SK-N-SH (cell line): ENCODE measurements around the gene C1D.

Experiments used
- MXI1 ChIP-seq: IDR thresholded peaks from 2 replicates; pipeline ENCODE4 v1.6.1; 2012; ENCODE audit warnings: mild to moderate bottlenecking, low read depth, low read length, improper control_type of control experiment
- NFIC ChIP-seq: IDR thresholded peaks from 2 replicates; pipeline ENCODE4 v1.4.0; 2012; ENCODE audit warnings: borderline replicate concordance
- YY1 ChIP-seq: IDR thresholded peaks from 2 replicates; pipeline ENCODE4 v1.4.0; 2012; ENCODE audit warnings: low read depth, mild to moderate bottlenecking

GRCh38 chr2:68086166-68086565 is 23.4 kb upstream of the C1D start:
- TF ChIP-seq YY1 = no peak
- TF ChIP-seq NFIC = no peak
- no peak for TF ChIP-seq MXI1
